Measurements from ENCODE around the gene PPP1R16B.
"Not testable (repeated sequence)": the region's sequence is repeated elsewhere in the genome, so short reads cannot be mapped to it uniquely, and the experiment has no call there.

The PPP1R16B gene

GRCh38 chr20:38857703-38858102 is 52.2 kb downstream of the PPP1R16B start:
- no peak for DNase-seq (ENCODE audit: low read depth, low spot score)
- Histone ChIP-seq H3K9me3 (ENCODE audit: low read depth, low read length) (no peaks in the 10 kb centered on the region), H3K36me3 (ENCODE audit: insufficient read depth, low read length) (no peaks in the 10 kb centered on the region), H3K9ac (ENCODE audit: insufficient read length) (no peak overlapping the region), H3K4me3 (no peak overlapping the region), H3K27ac (no peak overlapping the region)
- TF ChIP-seq EZH2 (IDR thresholded peaks at IDR 0.05) (no peak), FOXP2 (optimal IDR thresholded peaks at IDR 0.05; ENCODE audit: control extremely low read depth, extremely low read length, insufficient read depth) (no peak), POLR2AphosphoS5 (IDR thresholded peaks at IDR 0.05; ENCODE audit: borderline replicate concordance, low read depth, low read length) (no peak)

GRCh38 chr20:38859070-38859690 is 53.7 kb downstream of the PPP1R16B start:
- no peak overlapping the region for H3K27ac ChIP-seq
- no peaks in the 10 kb centered on the region for H3K36me3 ChIP-seq (ENCODE audit: insufficient read depth, low read length)
- TF ChIP-seq POLR2AphosphoS5 (IDR thresholded peaks at IDR 0.05; ENCODE audit: borderline replicate concordance, low read depth, low read length) (no peak), FOXP2 (optimal IDR thresholded peaks at IDR 0.05; ENCODE audit: control extremely low read depth, extremely low read length, insufficient read depth) (no peak), EZH2 (IDR thresholded peaks at IDR 0.05) (no peak)
- no peak overlapping the region for H3K4me3 ChIP-seq
- H3K9ac ChIP-seq (ENCODE audit: insufficient read length): no peak overlapping the region
- H3K9me3 ChIP-seq (ENCODE audit: low read depth, low read length): no peaks in the 10 kb centered on the region
- no peak for DNase-seq (ENCODE audit: low read depth, low spot score)

- not testable (repeated sequence) for H3K4me3 ChIP-seq; H3K9ac ChIP-seq (ENCODE audit: insufficient read length); H3K9me3 ChIP-seq (ENCODE audit: low read depth, low read length); DNase-seq (ENCODE audit: low read depth, low spot score); H3K27ac ChIP-seq; H3K36me3 ChIP-seq (ENCODE audit: insufficient read depth, low read length)
Measured at GRCh38 chr20:38859857-38860256, 54.4 kb downstream of the PPP1R16B start.

GRCh38 chr20:38861071-38861401 is 55.5 kb downstream of the PPP1R16B start:
- no peak overlapping the region for H3K4me3 ChIP-seq
- no peaks in the 10 kb centered on the region for H3K9me3 ChIP-seq (ENCODE audit: low read depth, low read length)
- TF ChIP-seq EZH2 (IDR thresholded peaks at IDR 0.05): no peak
- DNase-seq (ENCODE audit: low read depth, low spot score): no peak
- H3K36me3 ChIP-seq (ENCODE audit: insufficient read depth, low read length): no peaks in the 10 kb centered on the region
- H3K27ac ChIP-seq: no peak overlapping the region
- H3K9ac ChIP-seq (ENCODE audit: insufficient read length): no peak overlapping the region

- Histone ChIP-seq H3K4me3 (no peak overlapping the region), H3K9ac (ENCODE audit: insufficient read length) (no peak overlapping the region), H3K36me3 (ENCODE audit: insufficient read depth, low read length) (no peaks in the 10 kb centered on the region), H3K27ac (no peak overlapping the region), H3K9me3 (ENCODE audit: low read depth, low read length) (no peaks in the 10 kb centered on the region)
- TF ChIP-seq EZH2 (IDR thresholded peaks at IDR 0.05): no peak
- no peak for TF ChIP-seq FOXP2 (optimal IDR thresholded peaks at IDR 0.05; ENCODE audit: control extremely low read depth, extremely low read length, insufficient read depth)
- TF ChIP-seq POLR2AphosphoS5 (IDR thresholded peaks at IDR 0.05; ENCODE audit: borderline replicate concordance, low read depth, low read length): no peak
- DNase-seq (ENCODE audit: low read depth, low spot score): no peak
Measured at GRCh38 chr20:38862226-38862625, 56.7 kb downstream of the PPP1R16B start.

GRCh38 chr20:38863024-38863851 is 57.7 kb downstream of the PPP1R16B start:
- Histone ChIP-seq H3K9me3 (ENCODE audit: low read depth, low read length) (no peaks in the 10 kb centered on the region), H3K36me3 (ENCODE audit: insufficient read depth, low read length) (no peaks in the 10 kb centered on the region), H3K9ac (ENCODE audit: insufficient read length) (no peak overlapping the region), H3K27ac (no peak overlapping the region), H3K4me3 (no peak overlapping the region)
- TF ChIP-seq POLR2AphosphoS5 (IDR thresholded peaks at IDR 0.05; ENCODE audit: borderline replicate concordance, low read depth, low read length): no peak
- TF ChIP-seq FOXP2 (optimal IDR thresholded peaks at IDR 0.05; ENCODE audit: control extremely low read depth, extremely low read length, insufficient read depth): no peak
- TF ChIP-seq EZH2 (IDR thresholded peaks at IDR 0.05): no peak
- no peak for DNase-seq (ENCODE audit: low read depth, low spot score)

- H3K36me3 ChIP-seq (ENCODE audit: insufficient read depth, low read length): no peaks in the 10 kb centered on the region
- TF ChIP-seq POLR2AphosphoS5 (IDR thresholded peaks at IDR 0.05; ENCODE audit: borderline replicate concordance, low read depth, low read length): no peak
- no peak for TF ChIP-seq EZH2 (IDR thresholded peaks at IDR 0.05)
- H3K9me3 ChIP-seq (ENCODE audit: low read depth, low read length): no peaks in the 10 kb centered on the region
- H3K27ac ChIP-seq: no peak overlapping the region
- no peak overlapping the region for H3K9ac ChIP-seq (ENCODE audit: insufficient read length)
- no peak for DNase-seq (ENCODE audit: low read depth, low spot score)
- no peak overlapping the region for H3K4me3 ChIP-seq
Measured at GRCh38 chr20:38864662-38865061, 59.2 kb downstream of the PPP1R16B start.

GRCh38 chr20:38866265-38867061 is 61.0 kb downstream of the PPP1R16B start:
- Histone ChIP-seq H3K27ac (no peak overlapping the region), H3K36me3 (ENCODE audit: insufficient read depth, low read length) (no peaks in the 10 kb centered on the region), H3K9me3 (ENCODE audit: low read depth, low read length) (no peaks in the 10 kb centered on the region), H3K4me3 (no peak overlapping the region), H3K9ac (ENCODE audit: insufficient read length) (no peak overlapping the region)
- TF ChIP-seq EZH2 (IDR thresholded peaks at IDR 0.05) (no peak), POLR2AphosphoS5 (IDR thresholded peaks at IDR 0.05; ENCODE audit: borderline replicate concordance, low read depth, low read length) (no peak), FOXP2 (optimal IDR thresholded peaks at IDR 0.05; ENCODE audit: control extremely low read depth, extremely low read length, insufficient read depth) (no peak)
- no peak for DNase-seq (ENCODE audit: low read depth, low spot score)

All from SK-N-MC (cell line).